NCI-H2081 (cell line): ENCODE measurements around the gene DFFA.
A peak's percentile ranks its signal among the peaks of the same experiment; 100 is the strongest.
"Not testable (repeated sequence)": the region's sequence is repeated elsewhere in the genome, so short reads cannot be mapped to it uniquely, and the experiment has no call there.

Experiments used
- DNase-seq, 2 experiments: peaks; one replicate each; lab custom pipeline; 2025; lab: John Stamatoyannopoulos, UW

The DFFA gene

GRCh38 chr1:10506046-10506676 is 33.8 kb upstream of the DFFA start:
- not testable (repeated sequence) for DNase-seq

GRCh38 chr1:10504249-10504648 is 31.9 kb upstream of the DFFA start:
- no peak for DNase-seq

GRCh38 chr1:10502206-10502605 is 29.9 kb upstream of the DFFA start:
- no peak for DNase-seq

- DNase-seq: no peak
Observed at GRCh38 chr1:10498231-10498630, 25.9 kb upstream of the DFFA start.

- no peak for DNase-seq
Observed at GRCh38 chr1:10497109-10497508, 24.8 kb upstream of the DFFA start.

- no peak for DNase-seq
Observed at GRCh38 chr1:10495952-10496351, 23.6 kb upstream of the DFFA start.

- no peak for DNase-seq
Observed at GRCh38 chr1:10495475-10495817, 23.1 kb upstream of the DFFA start.

GRCh38 chr1:10494754-10495474 is 22.6 kb upstream of the DFFA start:
- DNase-seq: peak; percentile 70 to 77

- no peak for DNase-seq
Observed at GRCh38 chr1:10494418-10494753, 22.1 kb upstream of the DFFA start.

GRCh38 chr1:10490286-10490970 is 18.1 kb upstream of the DFFA start:
- DNase-seq: no peak

- peak in 1 of 2 experiments; percentile 53 for DNase-seq
Observed at GRCh38 chr1:10489291-10490055, 17.1 kb upstream of the DFFA start.

GRCh38 chr1:10484521-10484920 is 12.2 kb upstream of the DFFA start:
- DNase-seq: no peak

- no peak for DNase-seq
Observed at GRCh38 chr1:10480614-10481013, 8.3 kb upstream of the DFFA start.

GRCh38 chr1:10479296-10479695 is 7.0 kb upstream of the DFFA start:
- no peak for DNase-seq

- DNase-seq: no peak
Observed at GRCh38 chr1:10475510-10475909, 3.2 kb upstream of the DFFA start.

GRCh38 chr1:10474613-10475507 is 2.5 kb upstream of the DFFA start, which contains the start of gene PEX14:
TSS of gene PEX14 (plus strand) at chr1:10474950. CDS start at chr1:10474967, 17 bp downstream.
- DNase-seq: peak; percentile 87 to 94

GRCh38 chr1:10474309-10474612 is 1.9 kb upstream of the DFFA start:
- not testable (repeated sequence) for DNase-seq

GRCh38 chr1:10473145-10473765 is 926 bp upstream of the DFFA start:
- no peak for DNase-seq

GRCh38 chr1:10471411-10472219 is 714 bp downstream of the DFFA start:
- peak in 1 of 2 experiments; percentile 48 for DNase-seq

- DNase-seq: no peak
Observed at GRCh38 chr1:10470043-10470442, 2.3 kb downstream of the DFFA start.
